Hepatocyte (in vitro differentiated cells): ENCODE measurements around the gene TCEA2. TPM values are rescaled to one million over a fixed set of nuclear protein-coding genes. Genes with fewer than 3 reads are reported as not detected.
A peak's percentile ranks its signal among the peaks of the same experiment; 100 is the strongest.

ENCODE experiments used
- DNase-seq: peaks from one replicate; pipeline ENCODE4 v3.0.0-alpha.2; 2016; ENCODE audit warnings: low spot score
- H2AFZ ChIP-seq: fragments of 200-600 bp; sonication (generic); 2 replicates; pipeline ENCODE4 v1.6.0; 2016; ENCODE audit warnings: antibody characterized with exemption, mild to moderate bottlenecking
- H3K27ac ChIP-seq: fragments of 200-600 bp; sonication (generic); 2 replicates; pipeline ENCODE4 v1.5.1; 2016; ENCODE audit warnings: mild to moderate bottlenecking
- H3K27me3 ChIP-seq: fragments of 200-600 bp; sonication (generic); 2 replicates; pipeline ENCODE4 v1.6.1; 2016
- H3K36me3 ChIP-seq: fragments of 200-600 bp; sonication (generic); replicated peaks from 2 replicates; pipeline ENCODE4 v1.5.1; 2016; ENCODE audit warnings: low read depth; ENCODE audit not compliant: insufficient read depth
- H3K4me1 ChIP-seq: fragments of 200-600 bp; sonication (generic); 2 replicates; pipeline ENCODE4 v1.5.1; 2016; ENCODE audit warnings: mild to moderate bottlenecking, moderate library complexity; ENCODE audit not compliant: insufficient read depth
- H3K4me2 ChIP-seq: fragments of 200-600 bp; sonication (generic); 2 replicates; pipeline ENCODE4 v1.6.0; 2016
- H3K4me3 ChIP-seq: fragments of 200-600 bp; sonication (generic); 2 replicates; pipeline ENCODE4 v1.5.1; 2016; ENCODE audit warnings: mild to moderate bottlenecking
- H3K79me2 ChIP-seq: fragments of 200-600 bp; sonication (generic); 2 replicates; pipeline ENCODE4 v1.6.0; 2017; ENCODE audit warnings: mild to moderate bottlenecking
- H3K9me2 ChIP-seq: fragments of 200-600 bp; sonication (generic); replicated peaks from 2 replicates; pipeline ENCODE4 v1.6.0; 2017; ENCODE audit warnings: mild to moderate bottlenecking; ENCODE audit not compliant: insufficient read depth
- H3K9me3 ChIP-seq: fragments of 200-600 bp; sonication (generic); 2 replicates; pipeline ENCODE4 v1.5.1; 2016; ENCODE audit warnings: low read depth, mild to moderate bottlenecking
- H4K20me1 ChIP-seq: fragments of 200-600 bp; sonication (generic); 2 replicates; pipeline ENCODE4 v1.6.0; 2016; ENCODE audit warnings: mild to moderate bottlenecking; ENCODE audit not compliant: insufficient read depth, poor library complexity, severe bottlenecking
- EZH2 ChIP-seq: fragments of 200-600 bp; sonication (generic); IDR thresholded peaks from 2 replicates; pipeline ENCODE4 v1.6.1; 2016; ENCODE audit warnings: antibody characterized with exemption, mild to moderate bottlenecking, borderline replicate concordance
- EZH2phosphoT487 ChIP-seq: fragments of 200-600 bp; sonication (generic); IDR thresholded peaks from one replicate; pipeline ENCODE4 v1.6.1; 2018; ENCODE audit warnings: antibody characterized with exemption, mild to moderate bottlenecking, low read depth, moderate library complexity; ENCODE audit not compliant: unreplicated experiment, severe bottlenecking
- WGBS: methylation state at CpG from one replicate; pipeline ENCODE4 v1.1.6; 2016; ENCODE audit warnings: low lambda C conversion rate; ENCODE audit errors: missing lambda C conversion rate; 5-methylcytosine and 5-hydroxymethylcytosine counted together
- polyA plus RNA-seq: library from polyadenylated mRNA; unstranded; fragments of >200 nt; fragmentation: Nextera tagmentation; extraction: Ambion mirVana; gene quantifications from 2 replicates; pipeline ENCODE4 v1.2.1, GENCODE V29; 2016
- total RNA-seq: library from RNA; depleted of rRNA; stranded (reverse); fragments of >200 nt; gene quantifications from 2 replicates; pipeline ENCODE4 v1.2.3, GENCODE V29; 2014
- TF ChIP-seq, protein P1 (sequence below): fragments of 200-600 bp; sonication (generic); IDR thresholded peaks from 2 replicates; pipeline ENCODE4 v1.5.1; 2016; ENCODE audit warnings: antibody characterized with exemption, mild to moderate bottlenecking; ENCODE audit not compliant: poor library complexity

Gene TCEA2
- total and polyA plus RNA-seq, 2 experiments from 2014 or later = 26.0 to 74.2 TPM

DNA sequence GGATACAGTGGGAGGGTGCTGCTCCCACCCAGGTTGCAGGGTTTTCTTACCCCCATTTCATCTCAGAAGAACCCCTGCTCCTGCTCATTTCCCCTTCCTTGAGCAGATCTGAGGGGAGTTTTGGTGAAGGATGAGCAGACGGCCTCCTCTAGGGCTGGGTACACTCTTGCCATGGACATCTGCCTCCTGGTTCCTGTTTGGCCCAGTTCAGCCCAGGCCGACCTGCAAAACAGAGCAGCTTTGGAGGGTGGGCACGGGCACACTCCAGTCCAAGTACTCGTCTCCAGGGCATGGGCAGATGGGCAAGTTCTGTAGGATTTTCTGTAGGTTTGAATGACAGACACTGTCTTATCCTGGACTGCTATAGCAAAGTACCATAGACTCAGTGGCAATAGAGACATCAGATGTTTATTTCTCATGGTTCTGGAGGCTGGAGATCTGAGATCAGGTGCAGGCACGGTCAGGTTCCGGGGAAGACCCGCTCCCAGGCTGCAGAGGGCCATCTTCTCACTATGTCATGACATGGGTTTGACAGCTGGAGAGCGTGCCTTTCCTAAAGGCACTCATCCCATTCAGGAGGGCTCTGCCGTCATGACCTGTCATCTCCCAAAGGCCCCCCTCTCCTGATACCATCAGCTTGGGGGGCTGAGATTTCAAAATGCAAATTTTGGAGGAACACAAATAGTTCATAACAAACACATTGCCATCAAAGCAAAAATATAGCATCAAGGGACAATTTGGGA lies 38.1 kb downstream of the TCEA2 start:
- TF ChIP-seq EZH2 = no peak
- TF ChIP-seq, protein P1, sequence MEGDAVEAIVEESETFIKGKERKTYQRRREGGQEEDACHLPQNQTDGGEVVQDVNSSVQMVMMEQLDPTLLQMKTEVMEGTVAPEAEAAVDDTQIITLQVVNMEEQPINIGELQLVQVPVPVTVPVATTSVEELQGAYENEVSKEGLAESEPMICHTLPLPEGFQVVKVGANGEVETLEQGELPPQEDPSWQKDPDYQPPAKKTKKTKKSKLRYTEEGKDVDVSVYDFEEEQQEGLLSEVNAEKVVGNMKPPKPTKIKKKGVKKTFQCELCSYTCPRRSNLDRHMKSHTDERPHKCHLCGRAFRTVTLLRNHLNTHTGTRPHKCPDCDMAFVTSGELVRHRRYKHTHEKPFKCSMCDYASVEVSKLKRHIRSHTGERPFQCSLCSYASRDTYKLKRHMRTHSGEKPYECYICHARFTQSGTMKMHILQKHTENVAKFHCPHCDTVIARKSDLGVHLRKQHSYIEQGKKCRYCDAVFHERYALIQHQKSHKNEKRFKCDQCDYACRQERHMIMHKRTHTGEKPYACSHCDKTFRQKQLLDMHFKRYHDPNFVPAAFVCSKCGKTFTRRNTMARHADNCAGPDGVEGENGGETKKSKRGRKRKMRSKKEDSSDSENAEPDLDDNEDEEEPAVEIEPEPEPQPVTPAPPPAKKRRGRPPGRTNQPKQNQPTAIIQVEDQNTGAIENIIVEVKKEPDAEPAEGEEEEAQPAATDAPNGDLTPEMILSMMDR = no peak
- no peak for TF ChIP-seq EZH2phosphoT487
- no peaks in the 10 kb centered on the region for H3K36me3 ChIP-seq
- no peak overlapping the region for H3K27ac ChIP-seq
- H3K9me2 ChIP-seq = no peaks in the 10 kb centered on the region
- no peaks in the 10 kb centered on the region for H3K79me2 ChIP-seq
- peaks cover 35% of the 10 kb centered on the region for H3K27me3 ChIP-seq
- H4K20me1 ChIP-seq = no peaks in the 10 kb centered on the region
- WGBS = 86% methylated on average over 9 of the region's 9 CpGs
- H3K9me3 ChIP-seq = no peaks in the 10 kb centered on the region
- no peak overlapping the region for H2AFZ ChIP-seq
- H3K4me2 ChIP-seq = no peak overlapping the region
- H3K4me3 ChIP-seq = no peak overlapping the region
- no peak for DNase-seq
- H3K4me1 ChIP-seq = peaks cover 8% of the 10 kb centered on the region

DNA sequence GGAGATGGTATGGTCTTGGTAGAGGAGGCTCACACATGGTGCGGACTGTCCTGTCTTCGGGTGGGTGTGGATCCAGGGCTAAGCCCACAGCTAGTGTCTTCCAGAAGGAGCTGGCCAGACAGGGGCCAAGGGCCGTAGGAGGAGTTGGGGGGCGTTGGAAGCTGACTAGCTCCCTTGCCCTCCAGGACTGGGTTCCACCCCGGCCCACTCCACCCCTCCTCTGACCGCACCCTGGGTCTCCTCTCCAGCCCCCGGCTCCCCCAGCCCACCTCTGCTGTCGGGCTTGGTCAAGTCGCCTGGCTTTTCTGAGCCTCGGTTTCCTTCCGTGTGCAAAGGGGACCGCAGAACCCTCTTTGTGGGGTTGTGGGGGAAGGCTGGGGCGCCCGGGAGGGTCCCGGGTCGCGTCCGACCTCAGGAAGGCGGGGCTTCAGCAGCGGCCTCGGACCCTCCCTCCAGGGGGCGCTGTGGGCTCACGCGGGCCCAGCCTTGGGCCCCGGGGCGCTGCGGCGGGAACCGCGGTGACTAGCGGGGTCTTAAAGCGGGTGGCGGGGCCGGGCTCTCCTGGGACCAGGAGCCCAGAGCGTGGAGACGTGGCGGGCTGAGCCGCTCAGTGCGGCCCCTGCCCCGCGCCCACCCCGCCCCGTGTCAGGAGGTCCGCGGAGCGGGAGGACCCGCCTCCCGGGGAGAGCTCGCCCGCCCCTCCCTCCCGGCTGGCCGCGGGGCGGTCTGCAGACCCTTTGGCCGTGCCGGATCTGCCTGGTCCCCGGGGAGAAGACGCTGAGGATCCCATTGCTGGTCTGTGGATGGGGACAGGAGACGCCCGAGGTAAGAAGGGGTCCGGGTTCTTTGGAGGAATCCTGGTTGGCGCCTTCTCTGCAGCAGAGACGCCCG lies 39.0 kb downstream of the TCEA2 start:
- Histone ChIP-seq H3K36me3 (no peaks in the 10 kb centered on the region), H2AFZ (peak overlapping the region; percentile 40), H3K4me2 (peak overlapping the region; percentile 91), H3K79me2 (no peaks in the 10 kb centered on the region), H4K20me1 (no peaks in the 10 kb centered on the region), H3K4me1 (peaks cover 8% of the 10 kb centered on the region), H3K9me2 (no peaks in the 10 kb centered on the region), H3K9me3 (no peaks in the 10 kb centered on the region), H3K27ac (no peak overlapping the region), H3K4me3 (peak overlapping the region; percentile 29), H3K27me3 (peaks cover 35% of the 10 kb centered on the region)
- WGBS = 17% methylated on average over 39 of the region's 64 CpGs
- peak; percentile 74 for DNase-seq
- TF ChIP-seq, protein P1 = peak; percentile 77
- TF ChIP-seq EZH2 = no peak

DNA sequence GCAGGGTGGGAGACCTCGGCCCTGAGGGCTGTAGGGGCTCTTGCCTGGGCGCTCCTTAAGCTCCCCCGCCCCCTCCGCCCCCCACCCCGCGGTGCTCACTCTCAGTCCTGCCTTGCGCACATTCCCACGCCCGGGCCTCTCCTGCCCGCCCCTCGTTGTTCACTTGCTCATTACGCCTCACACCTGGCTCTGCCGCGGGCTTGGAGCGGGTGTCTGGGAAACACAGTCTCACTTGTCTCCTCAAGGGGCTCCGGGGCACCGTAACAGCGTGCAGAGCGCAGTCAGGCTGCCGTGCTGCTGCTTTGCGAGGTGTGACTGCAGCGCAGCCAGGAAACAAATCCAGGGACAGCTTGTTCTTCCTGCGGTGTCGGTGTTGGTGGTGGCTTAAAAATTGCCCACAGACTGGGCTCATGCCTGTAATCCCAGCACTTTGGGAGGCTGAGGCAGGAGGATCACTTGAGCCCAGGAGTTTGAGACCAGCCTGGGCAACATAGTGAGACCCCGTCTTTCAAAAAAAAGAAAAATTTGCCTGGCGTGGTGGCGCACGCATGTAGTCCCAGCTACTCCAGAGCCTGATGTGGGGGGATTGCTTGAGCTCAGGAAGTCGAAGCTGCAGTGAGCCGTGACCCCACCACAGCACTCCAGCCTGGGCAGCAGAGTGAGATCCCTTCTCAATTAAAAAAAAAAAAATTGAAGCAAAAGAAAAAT lies 39.8 kb downstream of the TCEA2 start:
- Histone ChIP-seq H3K9me2 (no peaks in the 10 kb centered on the region), H3K4me1 (peaks cover 8% of the 10 kb centered on the region), H3K79me2 (no peaks in the 10 kb centered on the region), H3K4me3 (no peak overlapping the region), H3K27me3 (peaks cover 35% of the 10 kb centered on the region), H4K20me1 (no peaks in the 10 kb centered on the region), H3K4me2 (peak overlapping the region; percentile 91), H3K27ac (no peak overlapping the region), H3K9me3 (no peaks in the 10 kb centered on the region), H2AFZ (no peak overlapping the region), H3K36me3 (no peaks in the 10 kb centered on the region)
- WGBS = 23% methylated on average over 28 of the region's 30 CpGs
- no peak for TF ChIP-seq EZH2
- no peak for TF ChIP-seq EZH2phosphoT487
- TF ChIP-seq, protein P1 = no peak
- peak; percentile 37 for DNase-seq
